HCT116 (cell line): Measurements from ENCODE around the gene DAZAP1. TPM values are rescaled to one million over a fixed set of nuclear protein-coding genes. Genes with fewer than 3 reads are reported as not detected.

Source experiments
- ATAC-seq: fragments of 200-7000 bp; cut with Tn5 transposase; 2 replicates; pipeline ENCODE4 v1.9.1; 2020; ENCODE audit warnings: mild to moderate bottlenecking, moderate library complexity
- BruUV-seq: library from RNA; stranded (reverse); fragments of 400-500 nt; replicated peaks from 2 replicates; lab custom pipeline; 2021; lab: Mats Ljungman, UMichigan
- CTCF ChIA-PET: fragments of 300-600 bp; sonication (Branson Sonifier 250); formaldehyde crosslinking; loops from one replicate; lab custom pipeline; 2021; ENCODE audit warnings: antibody characterized with exemption; lab: Charles Lee
- POLR2A ChIA-PET: fragments of 300-600, 350-600 bp; sonication (Branson Sonifier 250); formaldehyde crosslinking; loops from one replicate; lab custom pipeline; 2021; ENCODE audit warnings: antibody characterized with exemption; lab: Charles Lee
- RAD21 ChIA-PET, 2 experiments: fragments of 300-600 bp; sonication (Branson Sonifier 250); formaldehyde crosslinking; loops; one replicate each; lab custom pipeline; 2023; ENCODE audit warnings: low total read pairs in 2 of 2; ENCODE audit not compliant: uncharacterized antibody in 2 of 2, unreplicated experiment in 2 of 2, low non-redundant PET in 1 of 2; lab: Charles Lee
- DNase-seq: peaks from one replicate; pipeline ENCODE4 v3.0.0-alpha.2; 2010; ENCODE audit warnings: low read depth, low spot score
- H2AFZ ChIP-seq: fragments of 200-600 bp; shearing (Covaris generic), sonication (generic); 2 replicates; pipeline ENCODE4 v1.6.1; 2017; ENCODE audit warnings: low read depth, mixed run types, mixed read lengths, antibody characterized with exemption, low read length; ENCODE audit not compliant: poor library complexity, severe bottlenecking
- H3K27ac ChIP-seq: 2 replicates; pipeline ENCODE4 v1.5.1; 2012; ENCODE audit warnings: low read depth, low read length
- H3K27me3 ChIP-seq: fragments of 200-600 bp; sonication (generic); 2 replicates; pipeline ENCODE4 v1.6.1; 2016; ENCODE audit warnings: mixed run types, low read length, mixed read lengths; ENCODE audit not compliant: insufficient read depth
- H3K36me3 ChIP-seq, 2 experiments: fragments of 200-500 bp in 1 of 2; fragments of 200-600 bp in 1 of 2; sonication (Bioruptor generic) in 1 of 2; sonication (generic) in 1 of 2; 2 replicates each; pipeline versions ENCODE4 v1.5.1 to v1.6.1; 2014 to 2016; ENCODE audit warnings: low read length in 2 of 2, inconsistent platforms in 1 of 2, mixed read lengths in 1 of 2, mixed run types in 1 of 2; ENCODE audit not compliant: insufficient read depth in 2 of 2, control insufficient read depth in 1 of 2
- H3K4me1 ChIP-seq, 2 experiments: fragments of 200-600 bp in 1 of 2; sonication (generic) in 1 of 2; 2 replicates each; pipeline versions ENCODE4 v1.5.1 to v1.6.1; 2012 to 2017; ENCODE audit warnings: low read length in 2 of 2, inconsistent platforms in 1 of 2, mild to moderate bottlenecking in 1 of 2, mixed read lengths in 1 of 2, mixed run types in 1 of 2, moderate library complexity in 1 of 2; ENCODE audit not compliant: insufficient read depth in 2 of 2, control insufficient read depth in 1 of 2
- H3K4me2 ChIP-seq: fragments of 200-600 bp; sonication (generic); 2 replicates; pipeline ENCODE4 v1.6.1; 2017; ENCODE audit warnings: mixed run types, low read length, mixed read lengths
- H3K4me3 ChIP-seq, 2 experiments: fragments of 200-600 bp in 1 of 2; sonication (generic) in 1 of 2; replicated peaks in 1 of 2; 2 replicates each; pipeline ENCODE4 v1.5.1; 2011 to 2016; ENCODE audit warnings: low read length in 2 of 2, control low read depth in 1 of 2, low read depth in 1 of 2, mild to moderate bottlenecking in 1 of 2, mixed read lengths in 1 of 2, mixed run types in 1 of 2
- H3K79me2 ChIP-seq: fragments of 200-600 bp; sonication (generic); 2 replicates; pipeline ENCODE4 v1.6.1; 2017; ENCODE audit warnings: mild to moderate bottlenecking, mixed run types, low read length, moderate library complexity, mixed read lengths; ENCODE audit not compliant: insufficient read depth
- H3K9ac ChIP-seq: fragments of 200-600 bp; sonication (generic); 2 replicates; pipeline ENCODE4 v1.6.1; 2016; ENCODE audit warnings: low read length, mixed read lengths
- H3K9me2 ChIP-seq: fragments of 200-600 bp; sonication (generic), shearing (Covaris generic); 2 replicates; pipeline ENCODE4 v1.6.1; 2017; ENCODE audit warnings: mixed run types, mild to moderate bottlenecking, moderate library complexity; ENCODE audit not compliant: insufficient read depth
- H3K9me3 ChIP-seq, 2 experiments: fragments of 200-500 bp in 1 of 2; fragments of 200-600 bp in 1 of 2; sonication (Bioruptor generic) in 1 of 2; sonication (generic) in 1 of 2; 2 replicates each; pipeline ENCODE4 v1.6.1; 2014 to 2017; ENCODE audit warnings: low read length in 2 of 2, mixed read lengths in 2 of 2, inconsistent platforms in 1 of 2, low read depth in 1 of 2, mild to moderate bottlenecking in 1 of 2, mixed run types in 1 of 2, moderate library complexity in 1 of 2; ENCODE audit not compliant: control insufficient read depth in 1 of 2, insufficient read depth in 1 of 2
- H4K20me1 ChIP-seq: fragments of 200-600 bp; sonication (generic), shearing (Covaris generic); 2 replicates; pipeline ENCODE4 v1.6.1; 2017; ENCODE audit warnings: mixed run types, mild to moderate bottlenecking, moderate library complexity; ENCODE audit not compliant: insufficient read depth
- ATF3 ChIP-seq: IDR thresholded peaks from 2 replicates; pipeline ENCODE4 v1.6.1; 2012
- CEBPB ChIP-seq: IDR thresholded peaks from 2 replicates; pipeline ENCODE4 v1.6.1; 2012; ENCODE audit warnings: low read depth
- CTCF ChIP-seq, 3 experiments: fragments of 200-600 bp in 1 of 3; sonication (generic) in 1 of 3; IDR thresholded peaks in 2 of 3; conservative IDR thresholded peaks in 1 of 3; 2 replicates each; pipeline ENCODE4 v1.5.1; 2012 to 2017; ENCODE audit warnings: low read depth in 2 of 3, low read length in 2 of 3, antibody characterized with exemption in 1 of 3, borderline replicate concordance in 1 of 3, control low read depth in 1 of 3, mild to moderate bottlenecking in 1 of 3, mixed read lengths in 1 of 3, mixed run types in 1 of 3, moderate library complexity in 1 of 3; ENCODE audit not compliant: insufficient read depth in 1 of 3
- EGR1 ChIP-seq: IDR thresholded peaks from 2 replicates; pipeline ENCODE4 v1.6.1; 2012; ENCODE audit warnings: low read depth
- ELF1 ChIP-seq: IDR thresholded peaks from 2 replicates; pipeline ENCODE4 v1.6.1; 2012; ENCODE audit warnings: low read depth, borderline replicate concordance
- FOSL1 ChIP-seq: IDR thresholded peaks from 2 replicates; pipeline ENCODE4 v1.6.1; 2012; ENCODE audit warnings: low read depth
- JUND ChIP-seq: IDR thresholded peaks from 2 replicates; pipeline ENCODE4 v1.6.1; 2012
- MAX ChIP-seq: IDR thresholded peaks from 2 replicates; pipeline ENCODE4 v1.6.1; 2012
- POLR2AphosphoS5 ChIP-seq: IDR thresholded peaks from 2 replicates; pipeline ENCODE4 v1.6.1; 2011; ENCODE audit warnings: mild to moderate bottlenecking, low read depth, low read length, moderate library complexity
- RAD21 ChIP-seq: IDR thresholded peaks from 2 replicates; pipeline ENCODE4 v1.6.1; 2012; ENCODE audit warnings: low read depth, mild to moderate bottlenecking
- SIN3A ChIP-seq: IDR thresholded peaks from 2 replicates; pipeline ENCODE4 v1.6.1; 2012; ENCODE audit warnings: low read depth
- SP1 ChIP-seq: IDR thresholded peaks from 2 replicates; pipeline ENCODE4 v1.6.1; 2012; ENCODE audit warnings: low read depth
- YY1 ChIP-seq: IDR thresholded peaks from 2 replicates; pipeline ENCODE4 v1.6.1; 2011; ENCODE audit warnings: low read length, low read depth, moderate library complexity, mild to moderate bottlenecking; ENCODE audit not compliant: insufficient replicate concordance; ENCODE audit errors: extremely low read depth
- ZNF274 ChIP-seq: fragments of 200-500 bp; sonication (Bioruptor generic); IDR thresholded peaks from 2 replicates; pipeline ENCODE4 v1.6.1; 2014; ENCODE audit warnings: mild to moderate bottlenecking, low read depth, low read length, inconsistent platforms
- intact Hi-C: fragments of 100-400 bp; cut with micrococcal nuclease; formaldehyde crosslinking; loops from 2 replicates; pipeline ENCODE4 v1.10.0; 2022
- total RNA-seq: library from RNA; stranded (reverse); gene quantifications from one replicate; pipeline ENCODE4 v1.2.1, GENCODE V29; 2021; ENCODE audit not compliant: unreplicated experiment

The DAZAP1 gene
- total RNA-seq, 1 experiment from 2014 or later, result 191 TPM

- intact Hi-C loops, result no loop called here
- no peak for ATAC-seq
- RAD21 ChIA-PET, result no interaction called here
These were observed 36.6 kb upstream of the DAZAP1 start for GRCh38 chr19:1370579-1371361.

More at GRCh38 chr19:1370579-1371361, 36.6 kb upstream of the DAZAP1 start:
- no peak for DNase-seq
- Histone ChIP-seq H3K27me3 (no peaks in the 10 kb centered on the region), H3K79me2 (no peaks in the 10 kb centered on the region), H2AFZ (no peak overlapping the region), H3K36me3 (peaks cover 23 to 47% of the 10 kb centered on the region in 2 experiments), H3K4me3 (no peak overlapping the region), H3K27ac (no peak overlapping the region; the same call in 1 of the 2 replicates), H3K9ac (no peak overlapping the region), H3K9me2 (no peaks in the 10 kb centered on the region), H3K4me2 (no peak overlapping the region), H3K4me1 (no peaks in the 10 kb centered on the region), H4K20me1 (no peaks in the 10 kb centered on the region), H3K9me3 (no peaks in the 10 kb centered on the region)
- ChIA-PET POLR2A (no interaction called here), CTCF (no interaction called here)
- no peak for TF ChIP-seq SP1
- no peak for TF ChIP-seq ATF3
- no peak for TF ChIP-seq YY1
- no peak for TF ChIP-seq ELF1
- no peak for TF ChIP-seq EGR1
- no peak for TF ChIP-seq CEBPB
- TF ChIP-seq FOSL1, result no peak
- TF ChIP-seq ZNF274, result no peak
- no peak for TF ChIP-seq RAD21
- no peak for TF ChIP-seq JUND
- no peak for TF ChIP-seq SIN3A
- TF ChIP-seq CTCF (IDR thresholded peaks at IDR 0.05 in 2 of 3, conservative IDR thresholded peaks at IDR 0.05 in 1 of 3; ENCODE audit: borderline replicate concordance in 1 of 3, insufficient read depth in 1 of 3, low read depth in 2 of 3, low read length in 2 of 3), result no peak
- no peak for TF ChIP-seq POLR2AphosphoS5
- no peak for TF ChIP-seq MAX
- BruUV-seq, result no TSS peak
